SK-N-SH treated with all-trans-retinoic acid at 6 μM for 48 hours (cell line): ENCODE results near the gene CYGB.

Experiments used
- ATAC-seq: fragments of 200-7000 bp; cut with Tn5 transposase; 3 replicates; pipeline ENCODE4 v1.9.1; 2020; ENCODE audit warnings: mild to moderate bottlenecking, moderate library complexity
- ARNTL ChIP-seq: fragments of 450-650 bp; formaldehyde crosslinking; IDR thresholded peaks from 2 replicates; pipeline ENCODE4 v1.5.0; 2020; ENCODE audit warnings: low read depth, mild to moderate bottlenecking, moderate library complexity, borderline replicate concordance
- BACH2 ChIP-seq: fragments of 250-450 bp; sonication (Bioruptor Pico); IDR thresholded peaks from 2 replicates; pipeline ENCODE4 v1.9.0; 2021; ENCODE audit warnings: mild to moderate bottlenecking, borderline replicate concordance
- CREB5 ChIP-seq: fragments of 250-450 bp; sonication (Bioruptor Pico); IDR thresholded peaks from 2 replicates; pipeline ENCODE4 v1.5.1; 2020; ENCODE audit warnings: low read depth, mild to moderate bottlenecking, moderate library complexity
- CSDC2 ChIP-seq: fragments of 250-450 bp; sonication (Bioruptor Pico); IDR thresholded peaks from 2 replicates; pipeline ENCODE4 v1.5.0; 2020; ENCODE audit warnings: mild to moderate bottlenecking, moderate library complexity
- ESRRG ChIP-seq: fragments of 250-450 bp; sonication (Bioruptor Pico); IDR thresholded peaks from 2 replicates; pipeline ENCODE4 v1.6.1; 2021; ENCODE audit warnings: mild to moderate bottlenecking
- GLIS3 ChIP-seq: fragments of 250-450 bp; sonication (Bioruptor Pico); IDR thresholded peaks from 2 replicates; pipeline ENCODE4 v1.5.0; 2020; ENCODE audit warnings: mild to moderate bottlenecking, moderate library complexity
- ISL1 ChIP-seq: fragments of 250-450 bp; sonication (Bioruptor Pico); IDR thresholded peaks from 2 replicates; pipeline ENCODE4 v2.1.2; 2022; ENCODE audit warnings: mild to moderate bottlenecking, moderate library complexity
- PATZ1 ChIP-seq: fragments of 250-450 bp; sonication (Bioruptor Pico); IDR thresholded peaks from 2 replicates; pipeline ENCODE4 v1.8.0; 2020; ENCODE audit warnings: mild to moderate bottlenecking, moderate library complexity, borderline replicate concordance
- POU6F1 ChIP-seq: fragments of 250-450 bp; sonication (Bioruptor Pico); IDR thresholded peaks from 2 replicates; pipeline ENCODE4 v1.8.0; 2021; ENCODE audit warnings: low read depth, mild to moderate bottlenecking, moderate library complexity, borderline replicate concordance
- PPARA ChIP-seq: fragments of 250-450 bp; sonication (Bioruptor Pico); IDR thresholded peaks from 2 replicates; pipeline ENCODE4 v1.5.0; 2020; ENCODE audit warnings: mild to moderate bottlenecking, borderline replicate concordance
- RARB ChIP-seq: fragments of 250-450 bp; sonication (Bioruptor Pico); IDR thresholded peaks from 2 replicates; pipeline ENCODE4 v1.8.0; 2021; ENCODE audit warnings: mild to moderate bottlenecking, moderate library complexity
- SNAI2 ChIP-seq: fragments of 250-450 bp; sonication (Bioruptor Pico); IDR thresholded peaks from 2 replicates; pipeline ENCODE4 v1.5.0; 2020; ENCODE audit warnings: mild to moderate bottlenecking, moderate library complexity
- TCF4 ChIP-seq: fragments of 250-450 bp; sonication (Bioruptor Pico); IDR thresholded peaks from 2 replicates; pipeline ENCODE4 v1.8.0; 2021; ENCODE audit warnings: mild to moderate bottlenecking, moderate library complexity, borderline replicate concordance
- TOX ChIP-seq: fragments of 250-450 bp; sonication (Bioruptor Pico); IDR thresholded peaks from 2 replicates; pipeline ENCODE4 v1.8.0; 2021; ENCODE audit warnings: mild to moderate bottlenecking, moderate library complexity, borderline replicate concordance
- TSHZ2 ChIP-seq: fragments of 250-450 bp; sonication (Bioruptor Pico); IDR thresholded peaks from 2 replicates; pipeline ENCODE4 v1.5.0; 2020; ENCODE audit warnings: mild to moderate bottlenecking, moderate library complexity
- ZC3H10 ChIP-seq: fragments of 250-450 bp; sonication (Bioruptor Pico); IDR thresholded peaks from 2 replicates; pipeline ENCODE4 v1.5.1; 2021; ENCODE audit warnings: mild to moderate bottlenecking, moderate library complexity
- ZFP30 ChIP-seq: fragments of 450-650 bp; formaldehyde crosslinking; IDR thresholded peaks from 2 replicates; pipeline ENCODE4 v1.5.0; 2022; ENCODE audit warnings: mild to moderate bottlenecking, moderate library complexity
- ZNF565 ChIP-seq: fragments of 450-650 bp; formaldehyde crosslinking; conservative IDR thresholded peaks from 2 replicates; pipeline ENCODE4 v1.5.0; 2020; ENCODE audit warnings: low read depth, mild to moderate bottlenecking, moderate library complexity
- ZNF70 ChIP-seq: fragments of 450-650 bp; formaldehyde crosslinking; IDR thresholded peaks from 2 replicates; pipeline ENCODE4 v1.5.0; 2020; ENCODE audit warnings: mild to moderate bottlenecking, moderate library complexity
- ZNF8 ChIP-seq: fragments of 450-650 bp; formaldehyde crosslinking; IDR thresholded peaks from 2 replicates; pipeline ENCODE4 v1.5.0; 2020; ENCODE audit warnings: mild to moderate bottlenecking, moderate library complexity

The CYGB gene

GRCh38 chr17:76566988-76567431, 29.5 kb upstream of the CYGB start:
- TF ChIP-seq CSDC2 (CRISPR knock-in tag) (no peak), PPARA (no peak)
- ATAC-seq: no peak

GRCh38 chr17:76566613-76566943, 29.1 kb upstream of the CYGB start:
- TF ChIP-seq CSDC2 (CRISPR knock-in tag) (no peak), ZNF8 (CRISPR knock-in tag) (no peak), CREB5 (CRISPR knock-in tag) (no peak), ZNF565 (CRISPR knock-in tag) (no peak), ISL1 (CRISPR knock-in tag) (no peak), ZNF70 (CRISPR knock-in tag) (no peak), ARNTL (CRISPR knock-in tag) (no peak), TCF4 (CRISPR knock-in tag) (no peak), ZFP30 (no peak), GLIS3 (CRISPR knock-in tag) (no peak), ESRRG (CRISPR knock-in tag) (no peak), POU6F1 (no peak), PATZ1 (CRISPR knock-in tag) (no peak), TOX (CRISPR knock-in tag) (no peak), ZC3H10 (CRISPR knock-in tag) (no peak), PPARA (no peak), TSHZ2 (CRISPR knock-in tag) (no peak)
- TF ChIP-seq, all 23 proteins: peak for 0
- no peak for ATAC-seq

- no peak for ATAC-seq
- TF ChIP-seq PPARA (no peak), PATZ1 (CRISPR knock-in tag) (no peak), ISL1 (CRISPR knock-in tag) (no peak), ZNF70 (CRISPR knock-in tag) (no peak), BACH2 (no peak), TOX (CRISPR knock-in tag) (no peak), CREB5 (CRISPR knock-in tag) (no peak), ZNF565 (CRISPR knock-in tag) (no peak), ZNF8 (CRISPR knock-in tag) (no peak), SNAI2 (CRISPR knock-in tag) (no peak), TCF4 (CRISPR knock-in tag) (no peak), TSHZ2 (CRISPR knock-in tag) (no peak), RARB (no peak), ZFP30 (no peak)
These were observed 28.5 kb upstream of the CYGB start for GRCh38 chr17:76565728-76566612.
